Neural cell (in vitro differentiated cells): ENCODE results near the gene FREM3. TPM values are rescaled to one million over a fixed set of nuclear protein-coding genes. Genes with fewer than 3 reads are reported as not detected.
A peak's percentile ranks its signal among the peaks of the same experiment; 100 is the strongest.

Source experiments
- H2AFZ ChIP-seq: fragments of 200-600, 300-800 bp; sonication (generic), shearing (Covaris generic); 2 replicates; pipeline ENCODE4 v1.6.0; 2014; ENCODE audit warnings: low read depth, mild to moderate bottlenecking, antibody characterized with exemption, low read length, moderate library complexity
- H3F3A ChIP-seq: fragments of 200-600 bp; shearing (Covaris generic); 2 replicates; pipeline ENCODE4 v1.6.1; 2016; ENCODE audit warnings: mild to moderate bottlenecking, moderate library complexity, mixed read lengths, antibody characterized with exemption, low read length; ENCODE audit not compliant: insufficient read depth, poor library complexity, severe bottlenecking
- H3K27ac ChIP-seq: fragments of 200-600, 300-800 bp; sonication (generic), shearing (Covaris generic); 2 replicates; pipeline ENCODE4 v1.5.1; 2014; ENCODE audit warnings: mild to moderate bottlenecking, low read length, moderate library complexity
- H3K27me3 ChIP-seq: fragments of 300-800, 200-600 bp; sonication (generic), shearing (Covaris generic); 2 replicates; pipeline ENCODE4 v1.6.0; 2014; ENCODE audit warnings: mild to moderate bottlenecking, low read depth, low read length, moderate library complexity; ENCODE audit not compliant: insufficient read depth
- H3K36me3 ChIP-seq: fragments of 300-800, 200-600 bp; sonication (generic), shearing (Covaris generic); 2 replicates; pipeline ENCODE4 v1.5.1; 2014; ENCODE audit warnings: mild to moderate bottlenecking, antibody characterized with exemption, low read length, moderate library complexity; ENCODE audit not compliant: insufficient read depth
- H3K4me2 ChIP-seq: fragments of 300-800, 200-600 bp; sonication (generic), shearing (Covaris generic); 2 replicates; pipeline ENCODE4 v1.6.0; 2014; ENCODE audit warnings: mild to moderate bottlenecking, low read length
- H3K4me3 ChIP-seq: fragments of 300-800, 200-600 bp; sonication (generic), shearing (Covaris generic); 2 replicates; pipeline ENCODE4 v1.5.1; 2014; ENCODE audit warnings: mild to moderate bottlenecking, low read length, moderate library complexity
- H3K79me2 ChIP-seq: fragments of 200-600 bp; shearing (Covaris generic); replicated peaks from 2 replicates; pipeline ENCODE4 v1.6.0; 2014; ENCODE audit warnings: mild to moderate bottlenecking, low read length, moderate library complexity; ENCODE audit not compliant: insufficient read depth
- H3K9ac ChIP-seq: fragments of 300-800, 200-600 bp; sonication (generic), shearing (Covaris generic); 2 replicates; pipeline ENCODE4 v1.6.1; 2016; ENCODE audit warnings: mild to moderate bottlenecking, low read length, mixed read lengths
- H3K9me2 ChIP-seq: fragments of 200-600 bp; shearing (Covaris generic); 2 replicates; pipeline ENCODE4 v1.6.1; 2016; ENCODE audit warnings: mild to moderate bottlenecking, low read length, mixed read lengths; ENCODE audit not compliant: insufficient read depth
- H3K9me3 ChIP-seq: fragments of 200-600, 300-800 bp; sonication (generic), shearing (Covaris generic); 2 replicates; pipeline ENCODE4 v1.6.1; 2016; ENCODE audit warnings: mild to moderate bottlenecking, mixed run types, low read length, moderate library complexity, mixed read lengths
- H4K20me1 ChIP-seq: fragments of 200-600 bp; shearing (Covaris generic); 2 replicates; pipeline ENCODE4 v1.6.1; 2016; ENCODE audit warnings: mild to moderate bottlenecking, mixed run types; ENCODE audit not compliant: insufficient read depth
- CTCF ChIP-seq: fragments of 450-650 bp; IDR thresholded peaks from 2 replicates; pipeline ENCODE4 v1.5.1; 2014; ENCODE audit warnings: antibody characterized with exemption, mild to moderate bottlenecking, moderate library complexity; ENCODE audit not compliant: poor library complexity, severe bottlenecking
- EP300 ChIP-seq: fragments of 450-650 bp; conservative IDR thresholded peaks from 2 replicates; pipeline ENCODE4 v1.6.1; 2014; ENCODE audit warnings: antibody characterized with exemption, mild to moderate bottlenecking, moderate library complexity; ENCODE audit not compliant: poor library complexity, severe bottlenecking
- EZH2 ChIP-seq: fragments of 200-600, 300-800 bp; shearing (Covaris generic), sonication (generic); IDR thresholded peaks from 2 replicates; pipeline ENCODE4 v1.6.1; 2014; ENCODE audit warnings: antibody characterized with exemption, low read length, borderline replicate concordance, mild to moderate bottlenecking; ENCODE audit not compliant: insufficient read depth, poor library complexity, severe bottlenecking
- MXI1 ChIP-seq: fragments of 450-650 bp; conservative IDR thresholded peaks from 2 replicates; pipeline ENCODE4 v1.6.1; 2014; ENCODE audit warnings: antibody characterized with exemption, mild to moderate bottlenecking; ENCODE audit not compliant: poor library complexity, severe bottlenecking
- POLR2AphosphoS5 ChIP-seq: IDR thresholded peaks from 2 replicates; pipeline ENCODE4 v1.6.1; 2012
- RAD21 ChIP-seq: fragments of 450-650 bp; conservative IDR thresholded peaks from 2 replicates; pipeline ENCODE4 v1.6.1; 2014; ENCODE audit warnings: antibody characterized with exemption, mild to moderate bottlenecking, moderate library complexity
- SMC3 ChIP-seq: fragments of 450-650 bp; conservative IDR thresholded peaks from 2 replicates; pipeline ENCODE4 v1.6.1; 2014; ENCODE audit warnings: antibody characterized with exemption, mild to moderate bottlenecking, moderate library complexity; ENCODE audit not compliant: poor library complexity
- TAF1 ChIP-seq: IDR thresholded peaks from 2 replicates; pipeline ENCODE4 v1.6.1; 2012; ENCODE audit warnings: low read depth
- polyA plus RNA-seq: library from polyadenylated mRNA; depleted of rRNA; stranded (reverse); fragments of >200 nt; gene quantifications from 2 replicates; pipeline ENCODE4 v1.2.3, GENCODE V29; 2014
- TF ChIP-seq, protein P1 (sequence below): IDR thresholded peaks from 2 replicates; pipeline ENCODE4 v1.6.1; 2012; ENCODE audit warnings: borderline replicate concordance

FREM3 gene
- polyA plus RNA-seq, 1 donor from 2014 or later, result 0.35 TPM

DNA sequence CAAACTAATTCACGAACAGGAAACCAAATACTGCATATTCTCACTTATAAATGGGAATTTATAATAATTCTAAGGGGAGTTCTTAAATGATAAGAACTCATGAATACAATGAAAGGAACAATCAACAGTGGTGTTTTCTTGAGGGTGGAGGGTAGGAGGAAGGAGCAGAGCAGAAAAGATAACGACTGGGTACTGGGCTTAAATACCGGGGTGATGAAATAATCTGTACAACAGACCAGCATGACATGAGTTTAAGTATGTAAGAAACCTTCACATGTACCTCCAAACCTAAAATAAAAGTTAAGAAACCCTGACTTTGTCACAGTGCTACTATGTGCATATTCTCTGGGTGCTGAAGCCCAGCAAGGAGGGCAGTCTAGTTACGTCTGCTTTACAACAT, 6.6 kb downstream of the FREM3 start:
- Histone ChIP-seq H3K4me3 (no peak overlapping the region), H3K9me2 (no peaks in the 10 kb centered on the region), H3K4me2 (no peak overlapping the region), H3K27me3 (peaks cover 11% of the 10 kb centered on the region), H3K36me3 (no peaks in the 10 kb centered on the region), H3K79me2 (no peaks in the 10 kb centered on the region), H2AFZ (no peak overlapping the region), H3K9ac (no peak overlapping the region), H3K27ac (no peak overlapping the region), H3F3A (no peaks in the 10 kb centered on the region), H4K20me1 (no peaks in the 10 kb centered on the region), H3K9me3 (no peaks in the 10 kb centered on the region)
- TF ChIP-seq POLR2AphosphoS5 (no peak), EZH2 (no peak), CTCF (no peak), SMC3 (no peak), TAF1 (no peak), MXI1 (no peak), RAD21 (no peak), EP300 (no peak)
- TF ChIP-seq, protein P1, sequence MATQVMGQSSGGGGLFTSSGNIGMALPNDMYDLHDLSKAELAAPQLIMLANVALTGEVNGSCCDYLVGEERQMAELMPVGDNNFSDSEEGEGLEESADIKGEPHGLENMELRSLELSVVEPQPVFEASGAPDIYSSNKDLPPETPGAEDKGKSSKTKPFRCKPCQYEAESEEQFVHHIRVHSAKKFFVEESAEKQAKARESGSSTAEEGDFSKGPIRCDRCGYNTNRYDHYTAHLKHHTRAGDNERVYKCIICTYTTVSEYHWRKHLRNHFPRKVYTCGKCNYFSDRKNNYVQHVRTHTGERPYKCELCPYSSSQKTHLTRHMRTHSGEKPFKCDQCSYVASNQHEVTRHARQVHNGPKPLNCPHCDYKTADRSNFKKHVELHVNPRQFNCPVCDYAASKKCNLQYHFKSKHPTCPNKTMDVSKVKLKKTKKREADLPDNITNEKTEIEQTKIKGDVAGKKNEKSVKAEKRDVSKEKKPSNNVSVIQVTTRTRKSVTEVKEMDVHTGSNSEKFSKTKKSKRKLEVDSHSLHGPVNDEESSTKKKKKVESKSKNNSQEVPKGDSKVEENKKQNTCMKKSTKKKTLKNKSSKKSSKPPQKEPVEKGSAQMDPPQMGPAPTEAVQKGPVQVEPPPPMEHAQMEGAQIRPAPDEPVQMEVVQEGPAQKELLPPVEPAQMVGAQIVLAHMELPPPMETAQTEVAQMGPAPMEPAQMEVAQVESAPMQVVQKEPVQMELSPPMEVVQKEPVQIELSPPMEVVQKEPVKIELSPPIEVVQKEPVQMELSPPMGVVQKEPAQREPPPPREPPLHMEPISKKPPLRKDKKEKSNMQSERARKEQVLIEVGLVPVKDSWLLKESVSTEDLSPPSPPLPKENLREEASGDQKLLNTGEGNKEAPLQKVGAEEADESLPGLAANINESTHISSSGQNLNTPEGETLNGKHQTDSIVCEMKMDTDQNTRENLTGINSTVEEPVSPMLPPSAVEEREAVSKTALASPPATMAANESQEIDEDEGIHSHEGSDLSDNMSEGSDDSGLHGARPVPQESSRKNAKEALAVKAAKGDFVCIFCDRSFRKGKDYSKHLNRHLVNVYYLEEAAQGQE, result no peak

GRCh38 chr4:143692241-143692640, 8.2 kb downstream of the FREM3 start:
- Histone ChIP-seq H2AFZ (no peak overlapping the region), H4K20me1 (no peaks in the 10 kb centered on the region), H3K9me2 (no peaks in the 10 kb centered on the region), H3K4me3 (peak overlapping the region; percentile 27), H3K4me2 (peak overlapping the region; percentile 14), H3K27ac (peak overlapping the region; percentile 62), H3F3A (no peaks in the 10 kb centered on the region), H3K36me3 (no peaks in the 10 kb centered on the region), H3K9me3 (no peaks in the 10 kb centered on the region), H3K9ac (no peak overlapping the region), H3K27me3 (no peaks in the 10 kb centered on the region), H3K79me2 (no peaks in the 10 kb centered on the region)
- TF ChIP-seq EP300 (peak; percentile 90), CTCF (no peak), MXI1 (peak; percentile 15), TAF1 (no peak), SMC3 (no peak), EZH2 (no peak), POLR2AphosphoS5 (peak; percentile 89)
- TF ChIP-seq, protein P1, result no peak
